Stimulated activated CD8-positive, alpha-beta memory T cell treated with anti-CD3 and anti-CD28 coated beads, Interleukin-15, amount 100 ng/mL, for 48 hours (primary cell): ENCODE data around the gene NVL.

Source experiments
- DNase-seq, 2 donors: peaks; one replicate each; pipeline ENCODE4 v3.0.0-alpha.2; 2020; ENCODE audit warnings: low read depth in 2 of 2

The NVL gene

GRCh38 chr1:224287714-224288113 is 42.3 kb downstream of the NVL start:
- DNase-seq = no peak

GRCh38 chr1:224282140-224282539 is 47.8 kb downstream of the NVL start:
- DNase-seq = no peak

GRCh38 chr1:224276771-224277487 is 53.0 kb downstream of the NVL start:
- no peak for DNase-seq

GRCh38 chr1:224274970-224275626 is 54.9 kb downstream of the NVL start:
- DNase-seq = no peak

- DNase-seq = no peak
Observed at GRCh38 chr1:224273641-224274040, 56.3 kb downstream of the NVL start.

GRCh38 chr1:224271106-224271505 is 58.9 kb downstream of the NVL start:
- DNase-seq = no peak

- DNase-seq = no peak
Observed at GRCh38 chr1:224267925-224268324, 62.0 kb downstream of the NVL start.

GRCh38 chr1:224266915-224267856 is 62.8 kb downstream of the NVL start:
- DNase-seq = no peak

- no peak for DNase-seq
Observed at GRCh38 chr1:224266105-224266914, 63.7 kb downstream of the NVL start.

- no peak for DNase-seq
Observed at GRCh38 chr1:224264321-224264720, 65.7 kb downstream of the NVL start.

- no peak for DNase-seq
Observed at GRCh38 chr1:224262373-224263054, 67.5 kb downstream of the NVL start.

- no peak for DNase-seq
Observed at GRCh38 chr1:224259986-224260385, 70.0 kb downstream of the NVL start.

GRCh38 chr1:224258351-224258750 is 71.6 kb downstream of the NVL start:
- no peak for DNase-seq

- DNase-seq = no peak
Observed at GRCh38 chr1:224256640-224257039, 73.3 kb downstream of the NVL start.

GRCh38 chr1:224253721-224254120 is 76.3 kb downstream of the NVL start:
- DNase-seq = no peak

- DNase-seq = no peak
Observed at GRCh38 chr1:224252479-224252878, 77.5 kb downstream of the NVL start.

GRCh38 chr1:224251741-224252146 is 78.2 kb downstream of the NVL start:
- no peak for DNase-seq

- no peak for DNase-seq
Observed at GRCh38 chr1:224245188-224245587, 84.8 kb downstream of the NVL start.

GRCh38 chr1:224238756-224239155 is 91.2 kb downstream of the NVL start:
- DNase-seq = no peak

GRCh38 chr1:224238212-224238611 is 91.8 kb downstream of the NVL start:
- DNase-seq = no peak
